Right atrium auricular region (tissue), 2 donors: ENCODE results near the gene EFEMP2. TPM values are rescaled to one million over a fixed set of nuclear protein-coding genes. Genes with fewer than 3 reads are reported as not detected.
"Not testable (repeated sequence)": the region's sequence is repeated elsewhere in the genome, so short reads cannot be mapped to it uniquely, and the experiment has no call there.

Experiments used
- DNase-seq: peaks from one replicate; pipeline ENCODE4 v3.0.0-alpha.2; 2019; ENCODE audit warnings: low spot score
- H3K27ac ChIP-seq, 2 donors: fragments of 200-600 bp; sonication (generic); 1 replicate in 1 of 2; 2 replicates in 1 of 2; pipeline ENCODE4 v1.5.1; 2016 to 2019
- H3K27me3 ChIP-seq, 2 donors: fragments of 200-600 bp; sonication (generic); one replicate each; pipeline versions ENCODE4 v1.5.1 to v1.6.0; 2017 to 2019
- H3K36me3 ChIP-seq: fragments of 200-600 bp; sonication (generic); one replicate; pipeline ENCODE4 v1.5.1; 2016
- H3K4me1 ChIP-seq, 2 donors: fragments of 200-600 bp; sonication (generic); one replicate each; pipeline versions ENCODE4 v1.5.1 to v1.6.0; 2017 to 2019
- H3K4me3 ChIP-seq, 2 donors: fragments of 200-600 bp; sonication (generic); 1 replicate in 1 of 2; 2 replicates in 1 of 2; pipeline ENCODE4 v1.5.1; 2017 to 2019; ENCODE audit warnings: mild to moderate bottlenecking in 1 of 2, moderate library complexity in 1 of 2
- H3K9me3 ChIP-seq, 2 donors: fragments of 200-600 bp; sonication (generic); one replicate each; pipeline ENCODE4 v1.5.1; 2019
- total RNA-seq, 2 donors: library from RNA; depleted of rRNA; stranded (reverse); fragments of >200 nt; gene quantifications; one replicate each; pipeline ENCODE4 v1.1.0, GENCODE V29; 2016
- TF ChIP-seq, protein P1 (sequence below), 2 donors: fragments of 200-600 bp; sonication (generic); IDR thresholded peaks; one replicate each; pipeline ENCODE4 v1.5.1; 2019; ENCODE audit warnings: antibody characterized with exemption in 2 of 2

EFEMP2 gene
- total RNA-seq, 2 donors from 2014 or later, result 117 to 156 TPM

DNA sequence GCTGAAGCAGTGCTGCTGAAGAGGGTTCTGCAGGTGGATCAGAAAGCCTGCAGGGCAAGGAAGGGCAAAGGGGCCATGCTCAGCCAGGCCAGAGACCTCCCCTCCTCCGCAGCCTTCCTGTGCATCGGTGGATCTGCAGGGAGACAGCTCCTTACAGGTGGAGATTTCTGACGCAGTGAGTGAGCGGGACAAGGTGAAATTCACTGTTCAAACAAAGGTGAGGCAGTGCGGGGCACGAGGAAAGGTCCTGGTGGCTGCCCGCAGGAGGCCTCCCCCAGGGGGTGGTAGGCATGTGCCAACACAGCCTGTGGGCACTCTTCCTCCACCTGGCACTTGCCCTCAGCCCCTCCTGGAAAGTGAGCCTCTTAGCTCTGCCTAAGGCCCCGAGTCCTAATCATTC is 23.2 kb downstream of the EFEMP2 start:
- Histone ChIP-seq H3K27ac (no peak overlapping the region), H3K27me3 (no peaks in the 10 kb centered on the region), H3K36me3 (peaks cover 35% of the 10 kb centered on the region), H3K9me3 (peaks cover 0 to 7% of the 10 kb centered on the region in 2 donors), H3K4me1 (no peaks in the 10 kb centered on the region), H3K4me3 (no peak overlapping the region)
- no peak for DNase-seq
- TF ChIP-seq, protein P1, sequence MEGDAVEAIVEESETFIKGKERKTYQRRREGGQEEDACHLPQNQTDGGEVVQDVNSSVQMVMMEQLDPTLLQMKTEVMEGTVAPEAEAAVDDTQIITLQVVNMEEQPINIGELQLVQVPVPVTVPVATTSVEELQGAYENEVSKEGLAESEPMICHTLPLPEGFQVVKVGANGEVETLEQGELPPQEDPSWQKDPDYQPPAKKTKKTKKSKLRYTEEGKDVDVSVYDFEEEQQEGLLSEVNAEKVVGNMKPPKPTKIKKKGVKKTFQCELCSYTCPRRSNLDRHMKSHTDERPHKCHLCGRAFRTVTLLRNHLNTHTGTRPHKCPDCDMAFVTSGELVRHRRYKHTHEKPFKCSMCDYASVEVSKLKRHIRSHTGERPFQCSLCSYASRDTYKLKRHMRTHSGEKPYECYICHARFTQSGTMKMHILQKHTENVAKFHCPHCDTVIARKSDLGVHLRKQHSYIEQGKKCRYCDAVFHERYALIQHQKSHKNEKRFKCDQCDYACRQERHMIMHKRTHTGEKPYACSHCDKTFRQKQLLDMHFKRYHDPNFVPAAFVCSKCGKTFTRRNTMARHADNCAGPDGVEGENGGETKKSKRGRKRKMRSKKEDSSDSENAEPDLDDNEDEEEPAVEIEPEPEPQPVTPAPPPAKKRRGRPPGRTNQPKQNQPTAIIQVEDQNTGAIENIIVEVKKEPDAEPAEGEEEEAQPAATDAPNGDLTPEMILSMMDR (IDR thresholded peaks at IDR 0.05), result no peak

DNA sequence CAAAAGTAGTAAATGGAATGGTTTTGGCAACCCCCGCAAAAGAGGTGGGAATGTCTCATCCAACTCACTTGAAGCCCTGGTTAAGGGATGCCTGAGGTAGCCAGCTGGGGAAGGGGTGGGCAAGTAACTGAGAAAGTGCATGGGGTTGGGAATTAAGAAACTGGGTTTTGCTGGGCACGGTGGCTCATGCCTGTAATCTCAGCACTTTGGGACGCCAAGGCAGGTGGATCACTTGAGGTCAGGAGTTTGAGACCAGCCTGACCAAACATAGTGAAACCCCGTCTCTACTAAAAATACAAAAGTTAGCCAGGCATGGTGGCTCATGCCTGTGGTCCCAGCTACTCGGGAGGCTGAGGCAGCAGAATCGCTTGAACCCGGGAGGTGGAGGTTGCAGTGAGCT is 23.9 kb downstream of the EFEMP2 start:
- DNase-seq, H3K9me3 ChIP-seq, H3K27me3 ChIP-seq, H3K4me1 ChIP-seq, H3K4me3 ChIP-seq, H3K27ac ChIP-seq: not testable (repeated sequence)
- peaks cover 28% of the 10 kb centered on the region for H3K36me3 ChIP-seq

DNA sequence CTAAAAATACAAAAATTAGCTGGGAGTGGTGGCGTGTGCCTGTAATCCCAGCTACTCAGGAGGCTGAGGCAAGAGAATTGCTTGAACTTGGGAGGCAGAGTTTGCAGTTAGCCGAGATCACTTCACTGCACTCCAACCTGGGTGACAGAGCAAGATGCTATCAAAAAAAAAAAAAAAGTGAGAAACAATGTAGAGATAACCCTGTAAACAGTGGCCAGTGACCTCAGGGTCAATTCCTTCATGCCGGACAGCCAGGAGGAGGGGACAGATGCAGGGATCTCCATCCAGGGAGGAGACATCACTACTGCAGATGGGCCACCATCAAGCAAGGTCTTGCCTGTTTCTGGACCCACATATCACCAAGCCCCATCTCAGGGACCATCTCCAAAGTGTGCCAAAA is 24.9 kb downstream of the EFEMP2 start:
- Histone ChIP-seq H3K4me3 (no peak overlapping the region), H3K27me3 (no peaks in the 10 kb centered on the region), H3K27ac (no peak overlapping the region), H3K9me3 (peaks cover 0 to 7% of the 10 kb centered on the region in 2 donors), H3K36me3 (peaks cover 19% of the 10 kb centered on the region), H3K4me1 (no peaks in the 10 kb centered on the region)
- TF ChIP-seq, protein P1 (IDR thresholded peaks at IDR 0.05), result no peak
- no peak for DNase-seq

DNA sequence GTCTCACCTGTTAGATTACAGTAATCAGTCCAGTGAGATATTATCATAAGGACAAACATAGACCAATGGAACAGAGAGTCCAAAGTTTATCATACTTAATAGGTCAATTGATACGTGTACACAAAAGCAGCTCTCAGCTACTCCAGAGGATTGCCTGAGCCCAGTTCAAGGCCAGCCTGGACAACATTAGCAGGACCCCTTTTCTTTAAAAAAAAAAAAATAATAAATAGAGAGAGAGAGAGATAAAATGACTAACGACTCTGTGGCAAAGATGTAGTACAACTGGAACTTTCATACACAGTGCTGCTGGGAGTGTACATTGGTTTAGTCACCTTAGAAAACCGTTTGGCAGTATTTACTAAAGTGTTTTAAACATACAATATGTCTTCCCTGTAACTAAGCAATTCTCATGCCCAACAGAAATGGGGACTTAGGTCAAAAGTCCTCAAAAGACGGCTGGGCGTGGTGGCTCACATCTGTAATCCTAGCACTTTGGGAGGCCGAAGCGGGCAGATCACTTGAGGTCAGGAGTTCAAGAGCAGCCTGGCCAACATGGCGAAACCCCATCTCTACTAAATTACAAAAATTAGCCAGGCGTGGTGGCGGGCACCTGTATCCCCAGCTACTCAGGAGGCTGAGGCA is 28.2 kb downstream of the EFEMP2 start:
- no peaks in the 10 kb centered on the region for H3K36me3 ChIP-seq
- H3K27me3 ChIP-seq, result no peaks in the 10 kb centered on the region
- TF ChIP-seq, protein P1 (IDR thresholded peaks at IDR 0.05), result no peak
- H3K9me3 ChIP-seq, result no peaks in the 10 kb centered on the region
- H3K4me1 ChIP-seq, result no peaks in the 10 kb centered on the region
- H3K27ac ChIP-seq, result no peak overlapping the region
- DNase-seq, result no peak
- no peak overlapping the region for H3K4me3 ChIP-seq

DNA sequence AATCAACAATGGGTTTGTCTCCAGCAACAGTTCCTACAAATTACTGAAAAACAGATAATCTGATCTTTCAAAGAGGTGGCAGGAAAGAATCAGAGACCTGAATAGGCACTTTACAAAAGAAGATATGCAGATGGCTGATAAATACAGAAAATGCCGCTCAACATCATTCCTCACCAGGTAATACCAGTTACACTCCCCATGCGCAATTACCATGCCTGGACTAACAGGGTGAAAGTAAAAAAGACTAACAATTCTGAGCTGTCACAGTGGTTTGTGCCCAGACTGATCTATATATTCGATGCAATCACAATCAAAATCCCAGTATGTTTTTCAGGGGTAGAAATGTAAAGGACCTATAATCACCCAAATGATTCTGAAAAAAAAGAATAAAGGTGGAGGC is 28.8 kb downstream of the EFEMP2 start:
- TF ChIP-seq, protein P1 (IDR thresholded peaks at IDR 0.05), result no peak
- H3K4me1 ChIP-seq, result no peaks in the 10 kb centered on the region
- no peaks in the 10 kb centered on the region for H3K36me3 ChIP-seq

DNA sequence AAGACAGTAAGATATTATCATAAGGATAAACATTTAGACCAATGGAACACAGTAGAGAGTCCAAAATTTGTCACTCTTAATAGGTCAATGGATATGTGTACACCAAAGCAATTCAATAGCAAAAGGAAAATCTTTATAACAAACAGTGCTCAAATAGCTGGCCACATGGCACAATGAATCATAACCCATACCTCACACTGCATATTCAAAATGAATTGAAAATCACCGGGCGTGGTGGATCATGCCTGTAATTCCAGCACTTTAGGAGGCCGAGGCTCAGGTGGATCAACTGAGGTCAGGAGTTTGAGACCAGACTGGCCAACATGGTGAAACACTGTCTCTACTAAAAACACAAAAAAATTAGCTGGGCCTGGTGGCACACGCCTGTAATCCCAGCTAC is 30.5 kb downstream of the EFEMP2 start:
- no peak for DNase-seq
- H3K27ac ChIP-seq, result no peak overlapping the region
- TF ChIP-seq, protein P1 (IDR thresholded peaks at IDR 0.05), result no peak
- no peaks in the 10 kb centered on the region for H3K9me3 ChIP-seq
- no peaks in the 10 kb centered on the region for H3K27me3 ChIP-seq
- H3K4me3 ChIP-seq, result no peak overlapping the region
- H3K36me3 ChIP-seq, result no peaks in the 10 kb centered on the region
- H3K4me1 ChIP-seq, result no peaks in the 10 kb centered on the region

More for the DNA sequence above, 28.8 kb downstream of the EFEMP2 start:
- no peak overlapping the region for H3K27ac ChIP-seq
- DNase-seq, result no peak
- H3K9me3 ChIP-seq, result no peaks in the 10 kb centered on the region
- H3K4me3 ChIP-seq, result no peak overlapping the region
- no peaks in the 10 kb centered on the region for H3K27me3 ChIP-seq
